Stomach (tissue), 9 donors: Measurements from ENCODE around the gene CCR3. TPM values are rescaled to one million over a fixed set of nuclear protein-coding genes. Genes with fewer than 3 reads are reported as not detected.

Experiments used
- DNase-seq, 2 donors: peaks; one replicate each; pipeline versions ENCODE4 v3.0.0 to v3.0.0-alpha.2; 2013 to 2019
- H3K27ac ChIP-seq, 5 donors: fragments of 200-600 bp in 4 of 5; sonication (generic) in 4 of 5; one replicate each; pipeline ENCODE4 v1.5.1; 2013 to 2019; ENCODE audit warnings: mild to moderate bottlenecking in 1 of 5, moderate library complexity in 1 of 5
- H3K27me3 ChIP-seq, 3 donors: fragments of 200-600 bp; sonication (generic); one replicate each; pipeline ENCODE4 v1.5.1; 2017 to 2019; ENCODE audit warnings: mixed run types in 1 of 3
- H3K36me3 ChIP-seq, 4 donors: fragments of 200-600 bp; sonication (generic); 1 replicate in 3 of 4; 2 replicates in 1 of 4; pipeline ENCODE4 v1.5.1; 2016 to 2019
- H3K4me1 ChIP-seq, 4 donors: fragments of 200-600 bp; sonication (generic); one replicate each; pipeline ENCODE4 v1.5.1; 2016 to 2019
- H3K4me3 ChIP-seq, 4 donors: fragments of 200-600 bp; sonication (generic) in 3 of 4; one replicate each; pipeline ENCODE4 v1.5.1; 2016 to 2019; ENCODE audit warnings: mild to moderate bottlenecking in 1 of 4
- H3K9me3 ChIP-seq, 4 donors: fragments of 200-600 bp; sonication (generic); one replicate each; pipeline ENCODE4 v1.5.1; 2016 to 2019
- EP300 ChIP-seq: sonication (generic); formaldehyde crosslinking; IDR thresholded peaks from one replicate; pipeline ENCODE4 v1.6.1; 2017; ENCODE audit warnings: antibody characterized with exemption
- POLR2A ChIP-seq, 4 donors: fragments of 450-650 bp; IDR thresholded peaks; one replicate each; pipeline ENCODE4 v1.6.1; 2016; ENCODE audit warnings: antibody characterized with exemption in 4 of 4, control low read depth in 2 of 4, mild to moderate bottlenecking in 1 of 4, moderate library complexity in 1 of 4
- POLR2AphosphoS5 ChIP-seq, 3 donors: sonication (generic); formaldehyde crosslinking; IDR thresholded peaks; one replicate each; pipeline ENCODE4 v1.6.1; 2016; ENCODE audit warnings: antibody characterized with exemption in 3 of 3
- WGBS, 5 donors: extraction: QIAGEN DNeasy Blood & Tissue Kit in 3 of 5; methylation state at CpG; one replicate each; pipeline versions ENCODE4 v1.1.5 to v1.1.7; 2013 to 2018; 5-methylcytosine and 5-hydroxymethylcytosine counted together
- intact Hi-C: fragments of 100-400 bp; cut with DNase I; formaldehyde crosslinking; loops from one replicate; pipeline ENCODE4 v1.15.1; 2023; ENCODE audit warnings: low total_unique reads
- polyA plus RNA-seq, 3 donors: library from polyadenylated mRNA; stranded (reverse); fragments of 200-250 nt; gene quantifications; one replicate each; pipeline ENCODE4 v1.2.3, GENCODE V29; 2013
- total RNA-seq, 5 donors: library from RNA; depleted of rRNA; stranded (reverse); fragments of >200 nt; gene quantifications; one replicate each; pipeline versions ENCODE4 v1.1.0 to v1.2.3, GENCODE V29; 2014 to 2016
- TF ChIP-seq, protein P1 (sequence below), 7 experiments: fragments of 450-650 bp in 4 of 7; fragments of 200-600 bp in 3 of 7; sonication (generic) in 3 of 7; IDR thresholded peaks; one replicate each; pipeline ENCODE4 v1.5.1; 2016 to 2019; ENCODE audit warnings: antibody characterized with exemption in 7 of 7, control low read depth in 2 of 7, mild to moderate bottlenecking in 1 of 7
- donor health status: healthy with polysubstance abuse.
- donor health status: Bipolar disorder and iron deficiency.
- donor health status: healthy.

CCR3 gene
- total and polyA plus RNA-seq, 8 donors: 0.05 to 8.9 (median 7.1) TPM; not detected in 5

DNA sequence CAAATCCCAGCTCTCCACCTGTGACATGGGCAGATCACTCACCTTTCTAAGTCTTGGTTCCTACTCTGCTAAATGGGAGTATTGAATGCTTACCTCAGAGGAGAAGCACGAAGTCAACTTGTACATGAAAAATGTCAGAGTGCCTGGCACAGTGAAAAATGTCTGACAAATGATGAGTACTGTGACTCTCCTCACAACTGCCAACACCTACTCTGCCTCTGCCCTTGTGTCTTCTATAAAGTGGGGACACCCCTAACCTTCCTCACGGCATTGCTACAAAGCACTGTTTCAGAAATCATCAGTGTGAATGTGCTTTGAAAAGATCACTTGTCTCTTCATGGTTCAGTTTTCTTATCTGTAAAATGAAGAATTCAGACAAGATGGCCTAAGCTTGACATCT, 33.2 kb upstream of the CCR3 start:
- WGBS, 5 donors: 46 to 65% (median 50%) methylated on average over 2 of the region's 2 CpGs
- Histone ChIP-seq H3K9me3 (no peaks in the 10 kb centered on the region), H3K27ac (peak overlapping the region in 2 of 5 donors; percentile 70 to 71), H3K36me3 (no peaks in the 10 kb centered on the region), H3K4me3 (no peak overlapping the region), H3K27me3 (no peaks in the 10 kb centered on the region), H3K4me1 (peaks cover 0 to 29% (median 0%) of the 10 kb centered on the region in 4 donors)
- intact Hi-C loops: no loop called here
- no peak for DNase-seq
- TF ChIP-seq POLR2A (IDR thresholded peaks at IDR 0.05): no peak
- no peak for TF ChIP-seq EP300
- no peak for TF ChIP-seq POLR2AphosphoS5 (IDR thresholded peaks at IDR 0.05)
- TF ChIP-seq, protein P1, sequence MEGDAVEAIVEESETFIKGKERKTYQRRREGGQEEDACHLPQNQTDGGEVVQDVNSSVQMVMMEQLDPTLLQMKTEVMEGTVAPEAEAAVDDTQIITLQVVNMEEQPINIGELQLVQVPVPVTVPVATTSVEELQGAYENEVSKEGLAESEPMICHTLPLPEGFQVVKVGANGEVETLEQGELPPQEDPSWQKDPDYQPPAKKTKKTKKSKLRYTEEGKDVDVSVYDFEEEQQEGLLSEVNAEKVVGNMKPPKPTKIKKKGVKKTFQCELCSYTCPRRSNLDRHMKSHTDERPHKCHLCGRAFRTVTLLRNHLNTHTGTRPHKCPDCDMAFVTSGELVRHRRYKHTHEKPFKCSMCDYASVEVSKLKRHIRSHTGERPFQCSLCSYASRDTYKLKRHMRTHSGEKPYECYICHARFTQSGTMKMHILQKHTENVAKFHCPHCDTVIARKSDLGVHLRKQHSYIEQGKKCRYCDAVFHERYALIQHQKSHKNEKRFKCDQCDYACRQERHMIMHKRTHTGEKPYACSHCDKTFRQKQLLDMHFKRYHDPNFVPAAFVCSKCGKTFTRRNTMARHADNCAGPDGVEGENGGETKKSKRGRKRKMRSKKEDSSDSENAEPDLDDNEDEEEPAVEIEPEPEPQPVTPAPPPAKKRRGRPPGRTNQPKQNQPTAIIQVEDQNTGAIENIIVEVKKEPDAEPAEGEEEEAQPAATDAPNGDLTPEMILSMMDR (IDR thresholded peaks at IDR 0.05): no peak

DNA sequence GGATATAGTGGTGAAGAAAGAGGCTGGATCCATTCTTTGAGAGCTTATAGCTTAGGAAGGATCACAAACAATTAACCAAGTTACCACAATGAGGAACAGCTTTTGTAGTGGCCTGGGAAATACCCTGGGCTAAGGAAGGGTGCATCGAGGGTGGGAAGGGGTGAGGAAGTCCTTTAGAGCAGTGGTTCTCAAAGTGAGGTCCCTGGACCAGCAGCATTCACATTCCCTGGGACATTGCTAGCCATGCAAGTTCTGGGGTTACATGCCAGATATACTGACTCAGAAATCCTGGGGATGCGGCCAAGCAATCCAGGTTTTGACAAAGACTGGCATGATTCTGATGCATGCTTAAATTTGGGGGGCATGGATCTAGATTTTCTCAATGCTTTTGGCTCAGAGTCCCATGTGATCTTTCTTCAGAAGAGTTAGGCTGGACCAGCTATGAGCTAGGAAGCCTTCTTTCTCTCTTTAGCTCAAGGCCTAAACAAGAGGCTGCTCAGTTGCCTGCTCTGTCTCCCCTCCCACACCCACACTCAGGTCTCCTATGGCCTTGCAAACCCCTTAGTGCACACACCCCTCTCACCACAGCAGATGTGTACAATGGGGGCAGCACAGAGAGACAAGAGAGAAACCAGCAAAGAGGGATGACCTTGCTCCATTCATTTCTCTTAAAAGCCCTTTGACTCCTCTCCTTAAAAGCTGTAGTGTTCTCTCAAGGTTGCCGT, 32.4 kb upstream of the CCR3 start:
- H3K27ac ChIP-seq: no peak overlapping the region
- 66 to 89% (median 85%) methylated on average over 2 to 3 of the region's 3 CpGs for WGBS, 5 donors

DNA sequence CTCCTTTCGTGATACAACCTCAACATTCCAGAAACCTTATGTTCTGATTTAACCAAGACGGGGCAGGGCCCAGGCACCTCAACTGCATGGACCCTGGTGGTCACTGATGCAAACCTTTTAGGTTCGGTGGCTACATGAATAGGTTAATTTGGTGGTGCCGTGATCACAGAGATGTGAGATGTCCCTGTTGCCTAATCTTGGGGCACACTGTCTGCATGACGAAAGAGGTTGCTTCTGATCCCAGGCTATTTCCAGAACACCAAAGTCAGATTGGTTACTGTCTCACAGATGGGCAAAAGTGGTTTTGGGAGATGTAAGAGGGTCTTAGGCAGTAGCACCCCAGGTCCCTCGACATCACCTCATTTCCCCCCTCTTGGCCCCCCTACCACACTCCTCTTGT, 30.2 kb upstream of the CCR3 start:
- peaks cover 6 to 55% (median 16%) of the 10 kb centered on the region in 4 donors for H3K4me1 ChIP-seq
- no peaks in the 10 kb centered on the region for H3K36me3 ChIP-seq
- no peak overlapping the region for H3K27ac ChIP-seq
- no peaks in the 10 kb centered on the region for H3K9me3 ChIP-seq
- H3K4me3 ChIP-seq: no peak overlapping the region
- DNase-seq: no peak
- WGBS, 5 donors: 76 to 94% (median 81%) methylated on average over 6 of the region's 6 CpGs
- H3K27me3 ChIP-seq: no peaks in the 10 kb centered on the region
- TF ChIP-seq POLR2AphosphoS5 (IDR thresholded peaks at IDR 0.05): no peak
- TF ChIP-seq, protein P1 (IDR thresholded peaks at IDR 0.05): no peak
- TF ChIP-seq POLR2A (IDR thresholded peaks at IDR 0.05): no peak
- TF ChIP-seq EP300: no peak
- intact Hi-C loops: no loop called here

More for the DNA sequence above, 32.4 kb upstream of the CCR3 start:
- peaks cover 0 to 37% (median 2%) of the 10 kb centered on the region in 4 donors for H3K4me1 ChIP-seq
- no peaks in the 10 kb centered on the region for H3K27me3 ChIP-seq
- no peaks in the 10 kb centered on the region for H3K9me3 ChIP-seq
- TF ChIP-seq POLR2A (IDR thresholded peaks at IDR 0.05) (no peak), EP300 (no peak), POLR2AphosphoS5 (IDR thresholded peaks at IDR 0.05) (no peak)
- TF ChIP-seq, protein P1 (IDR thresholded peaks at IDR 0.05): no peak
- intact Hi-C loops: no loop called here
- DNase-seq: no peak
- H3K4me3 ChIP-seq: no peak overlapping the region
- no peaks in the 10 kb centered on the region for H3K36me3 ChIP-seq

DNA sequence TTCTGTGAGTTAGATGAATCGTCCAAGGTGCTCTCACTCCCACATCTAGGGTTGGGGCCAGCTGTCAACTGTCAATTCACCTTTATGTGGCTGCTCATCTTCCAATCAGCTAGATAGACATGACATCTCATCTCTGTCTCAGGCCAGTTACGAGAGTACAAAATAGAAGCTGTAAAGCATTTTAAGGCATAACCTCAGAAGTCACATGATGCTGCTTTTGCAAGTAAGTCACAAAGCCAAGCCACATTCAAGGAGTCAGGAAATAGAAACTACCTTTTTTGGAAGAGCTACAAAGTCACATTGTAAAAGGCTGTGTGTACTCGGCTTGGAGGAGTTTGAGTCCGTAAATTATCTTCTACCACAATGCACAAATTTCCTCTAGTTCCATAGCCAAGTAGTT, 29.1 kb upstream of the CCR3 start:
- 66 to 77% (median 69%) methylated on average over 4 of the region's 4 CpGs for WGBS, 5 donors
- peak in 1 of 2 donors; percentile 28 for DNase-seq
- H3K27ac ChIP-seq: peak overlapping the region in 1 of 5 donors; percentile 23
- H3K9me3 ChIP-seq: no peaks in the 10 kb centered on the region
- intact Hi-C loops: no loop called here
- TF ChIP-seq EP300: no peak
- no peak for TF ChIP-seq POLR2A (IDR thresholded peaks at IDR 0.05)
- TF ChIP-seq, protein P1 (IDR thresholded peaks at IDR 0.05): no peak
- no peak for TF ChIP-seq POLR2AphosphoS5 (IDR thresholded peaks at IDR 0.05)
- H3K4me1 ChIP-seq: peaks cover 6 to 47% (median 16%) of the 10 kb centered on the region in 4 donors
- no peaks in the 10 kb centered on the region for H3K27me3 ChIP-seq
- no peaks in the 10 kb centered on the region for H3K36me3 ChIP-seq
- no peak overlapping the region for H3K4me3 ChIP-seq
